GM10266 (cell line): Measurements from ENCODE around the gene GBGT1.

Experiments used
- DNase-seq: peaks from one replicate; pipeline ENCODE4 v3.0.0; 2012; ENCODE audit errors: extremely low spot score
- TF ChIP-seq, protein P1 (sequence below): IDR thresholded peaks from 2 replicates; pipeline ENCODE4 v1.5.1; 2012; ENCODE audit warnings: mild to moderate bottlenecking, low read depth; ENCODE audit not compliant: control insufficient read depth, insufficient read depth; ENCODE audit errors: missing control alignments

Gene GBGT1

DNA sequence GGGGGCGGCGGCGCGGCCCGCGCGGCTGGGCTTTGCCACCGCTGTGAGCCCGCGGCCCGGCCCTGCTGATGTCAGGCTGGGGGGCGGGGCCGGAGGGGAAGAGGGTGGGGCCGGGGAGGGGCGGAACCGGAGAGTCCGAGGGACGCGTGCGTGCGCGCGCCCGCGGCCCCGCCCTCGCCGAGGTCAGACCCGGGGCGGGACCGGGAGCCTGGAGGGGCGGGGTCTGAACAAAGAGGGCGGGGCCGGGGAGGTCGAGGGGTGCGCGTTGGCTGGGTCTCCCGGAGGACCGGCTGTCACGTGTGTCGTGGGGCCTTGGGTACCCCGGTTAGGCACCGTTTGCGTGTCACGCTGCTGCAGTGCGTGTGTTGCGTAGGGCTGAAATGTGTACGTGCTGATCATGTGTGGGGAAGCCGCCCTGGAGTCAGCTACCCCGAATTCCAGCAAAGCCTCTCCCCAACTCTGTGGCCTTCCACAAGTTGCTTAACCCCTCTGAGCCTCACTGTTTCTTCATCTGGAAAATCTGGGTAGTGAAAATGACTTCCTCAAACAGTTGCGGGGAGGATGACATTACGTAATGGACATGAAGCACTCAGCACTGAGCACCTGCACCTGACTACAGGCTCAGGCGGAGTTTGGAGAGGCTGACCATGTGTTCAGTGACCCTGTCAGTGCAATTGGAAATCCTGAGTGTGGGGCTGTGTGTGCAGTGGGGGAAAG is 42.4 kb downstream of the GBGT1 start, which contains the start of gene RALGDS:
TSS of gene RALGDS (minus strand) at position 43 of the 717 bp plus-strand sequence. CDS start 86 bp downstream, outside the sequence.
- peak; percentile 99 for DNase-seq
- TF ChIP-seq, protein P1, sequence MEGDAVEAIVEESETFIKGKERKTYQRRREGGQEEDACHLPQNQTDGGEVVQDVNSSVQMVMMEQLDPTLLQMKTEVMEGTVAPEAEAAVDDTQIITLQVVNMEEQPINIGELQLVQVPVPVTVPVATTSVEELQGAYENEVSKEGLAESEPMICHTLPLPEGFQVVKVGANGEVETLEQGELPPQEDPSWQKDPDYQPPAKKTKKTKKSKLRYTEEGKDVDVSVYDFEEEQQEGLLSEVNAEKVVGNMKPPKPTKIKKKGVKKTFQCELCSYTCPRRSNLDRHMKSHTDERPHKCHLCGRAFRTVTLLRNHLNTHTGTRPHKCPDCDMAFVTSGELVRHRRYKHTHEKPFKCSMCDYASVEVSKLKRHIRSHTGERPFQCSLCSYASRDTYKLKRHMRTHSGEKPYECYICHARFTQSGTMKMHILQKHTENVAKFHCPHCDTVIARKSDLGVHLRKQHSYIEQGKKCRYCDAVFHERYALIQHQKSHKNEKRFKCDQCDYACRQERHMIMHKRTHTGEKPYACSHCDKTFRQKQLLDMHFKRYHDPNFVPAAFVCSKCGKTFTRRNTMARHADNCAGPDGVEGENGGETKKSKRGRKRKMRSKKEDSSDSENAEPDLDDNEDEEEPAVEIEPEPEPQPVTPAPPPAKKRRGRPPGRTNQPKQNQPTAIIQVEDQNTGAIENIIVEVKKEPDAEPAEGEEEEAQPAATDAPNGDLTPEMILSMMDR: no peak

DNA sequence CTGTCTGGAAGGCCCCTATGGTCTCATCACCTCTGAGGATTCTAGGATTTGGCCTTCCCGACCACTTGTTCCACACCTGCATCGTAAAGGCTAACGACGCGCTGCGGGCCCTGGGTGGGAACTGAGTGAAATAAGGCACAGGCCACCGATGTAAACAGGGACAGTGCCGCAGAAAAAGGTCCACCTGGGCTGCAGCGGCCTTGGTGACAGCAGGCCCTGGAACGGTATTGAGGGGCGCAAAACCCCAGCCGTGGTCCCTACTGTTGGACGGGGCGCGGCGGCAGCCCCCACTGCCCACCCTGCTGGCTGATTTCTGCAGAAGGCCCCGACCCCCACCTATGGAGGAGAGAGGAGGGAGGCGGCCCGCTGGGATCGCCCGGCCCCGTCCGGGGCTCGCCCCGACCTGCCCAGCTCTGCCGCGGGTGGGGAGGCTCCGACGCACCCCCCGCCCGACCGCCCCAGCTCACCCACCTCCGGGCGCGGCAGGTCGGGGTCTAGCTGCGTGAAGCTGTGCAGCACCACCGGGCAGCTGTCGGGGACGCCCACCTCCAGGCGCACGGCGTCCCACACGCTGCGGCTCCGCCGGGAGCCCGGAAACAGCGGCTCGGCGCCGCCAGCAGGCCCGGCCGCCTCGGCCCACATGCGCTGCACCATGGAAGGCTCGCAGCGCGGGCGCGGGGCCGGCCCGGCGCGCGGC is 43.1 kb downstream of the GBGT1 start:
- no peak for DNase-seq
- TF ChIP-seq, protein P1: no peak

DNA sequence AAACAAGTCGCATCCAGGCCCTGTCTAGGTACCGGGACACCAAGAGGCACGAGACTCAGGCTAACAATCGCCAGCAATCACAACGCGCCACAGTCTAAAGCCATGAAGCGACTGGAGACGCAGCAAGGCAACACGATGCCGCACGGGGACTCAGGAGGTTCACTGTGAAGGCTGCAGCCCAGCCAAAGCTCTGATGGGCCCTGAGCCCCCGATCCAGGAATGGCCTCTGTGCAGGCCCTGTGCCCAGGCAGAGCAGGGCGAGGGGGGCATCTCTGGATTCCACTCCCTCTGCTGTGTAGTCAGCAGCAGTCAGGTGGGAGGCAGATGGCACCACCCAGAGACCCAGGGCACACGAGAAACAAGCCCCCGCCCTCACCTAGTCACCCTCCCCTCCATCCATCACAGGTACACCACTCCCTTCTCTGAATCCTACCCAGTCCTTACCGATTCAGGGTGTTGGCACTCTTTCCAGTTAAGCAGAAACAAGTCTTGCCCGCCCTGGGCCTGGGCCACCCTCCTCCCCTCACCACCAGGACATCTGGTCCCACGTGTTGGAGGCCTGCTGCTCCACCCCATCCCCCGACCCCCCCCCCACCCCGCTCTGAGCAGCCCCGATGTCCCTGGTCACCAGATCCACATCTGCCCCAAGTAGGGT is 43.7 kb downstream of the GBGT1 start:
- TF ChIP-seq, protein P1: no peak
- DNase-seq: no peak

DNA sequence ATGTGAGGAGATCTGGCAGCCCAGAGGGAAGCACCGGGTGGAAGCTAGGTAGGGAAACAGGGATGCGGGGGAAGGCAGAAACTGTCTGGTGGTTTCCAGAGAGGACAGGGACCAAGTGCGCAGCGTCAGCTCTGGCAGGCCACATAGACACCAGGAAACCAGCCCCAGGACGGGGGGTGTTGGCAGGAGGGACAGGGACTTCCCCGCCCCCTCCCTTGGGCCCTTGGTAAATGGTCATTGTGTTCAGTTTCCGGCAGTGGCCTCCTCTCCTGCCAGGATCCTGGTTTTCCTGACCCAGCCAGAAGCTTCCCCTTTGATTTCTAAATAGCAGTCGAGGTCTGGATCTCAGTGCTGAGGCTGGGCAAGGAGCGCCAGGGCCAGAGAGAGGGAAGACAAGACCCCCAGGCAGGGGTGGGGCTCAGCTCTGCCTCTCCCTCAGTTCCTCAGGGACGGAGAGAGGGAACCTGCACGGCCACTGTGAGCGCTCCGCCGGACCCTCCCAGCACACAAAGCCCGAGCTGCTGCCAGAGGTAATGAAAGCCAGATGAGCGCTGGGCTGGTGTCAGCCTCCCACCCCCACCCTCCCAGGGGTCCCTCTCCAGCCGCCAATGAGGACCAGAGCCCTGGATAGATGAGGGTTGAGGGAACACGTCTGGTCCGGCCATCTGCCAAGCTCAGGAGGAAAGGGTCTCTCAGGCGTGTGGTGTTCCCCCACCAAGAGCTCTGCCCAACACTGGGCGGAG is 44.4 kb downstream of the GBGT1 start:
- TF ChIP-seq, protein P1: no peak
- no peak for DNase-seq

DNA sequence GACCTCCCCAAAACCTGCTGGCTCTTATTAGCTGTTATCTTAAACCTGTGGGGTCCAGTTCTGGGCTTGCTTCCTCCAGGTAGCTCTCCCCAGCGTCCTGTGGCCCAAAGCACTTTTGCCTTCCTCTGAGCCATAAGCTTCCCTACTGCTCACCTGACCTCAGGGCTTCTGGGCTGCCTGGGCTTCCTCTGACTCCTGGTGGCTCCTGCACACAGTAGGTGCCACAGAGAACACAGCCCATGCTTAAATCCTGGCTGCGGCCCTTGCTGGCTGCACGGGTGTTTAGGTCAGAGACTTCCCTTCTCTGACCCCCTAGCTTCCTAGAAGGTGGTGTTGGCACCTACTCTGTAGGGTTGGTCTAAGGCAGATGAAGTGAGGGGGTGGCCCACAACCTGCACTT is 45.1 kb downstream of the GBGT1 start:
- no peak for DNase-seq
- TF ChIP-seq, protein P1: no peak

DNA sequence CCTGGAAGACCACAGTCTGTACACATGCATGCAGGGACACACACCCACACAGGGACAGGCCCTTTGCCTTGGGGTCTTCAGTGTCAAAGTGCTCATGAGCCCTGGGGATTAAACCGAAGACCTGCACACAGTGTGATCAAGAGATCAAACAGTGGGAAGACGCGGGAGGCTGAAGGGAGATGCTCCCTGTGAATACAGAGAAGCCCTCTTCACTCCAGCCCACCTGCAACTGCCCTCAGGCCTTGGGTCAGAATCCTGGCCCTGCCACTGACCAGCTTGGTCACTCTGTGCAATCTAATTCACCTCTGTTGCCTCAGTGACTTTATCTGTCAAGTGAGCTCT is 45.6 kb downstream of the GBGT1 start:
- TF ChIP-seq, protein P1: no peak
- DNase-seq: no peak
